Neural cell (in vitro differentiated cells): Measurements from ENCODE around the gene KDM2A. TPM values are rescaled to one million over a fixed set of nuclear protein-coding genes. Genes with fewer than 3 reads are reported as not detected.

Experiments used
- H2AFZ ChIP-seq: fragments of 200-600, 300-800 bp; sonication (generic), shearing (Covaris generic); 2 replicates; pipeline ENCODE4 v1.6.0; 2014; ENCODE audit warnings: low read depth, mild to moderate bottlenecking, antibody characterized with exemption, low read length, moderate library complexity
- H3F3A ChIP-seq: fragments of 200-600 bp; shearing (Covaris generic); 2 replicates; pipeline ENCODE4 v1.6.1; 2016; ENCODE audit warnings: mild to moderate bottlenecking, moderate library complexity, mixed read lengths, antibody characterized with exemption, low read length; ENCODE audit not compliant: insufficient read depth, poor library complexity, severe bottlenecking
- H3K27ac ChIP-seq: fragments of 200-600, 300-800 bp; sonication (generic), shearing (Covaris generic); 2 replicates; pipeline ENCODE4 v1.5.1; 2014; ENCODE audit warnings: mild to moderate bottlenecking, low read length, moderate library complexity
- H3K27me3 ChIP-seq: fragments of 300-800, 200-600 bp; sonication (generic), shearing (Covaris generic); 2 replicates; pipeline ENCODE4 v1.6.0; 2014; ENCODE audit warnings: mild to moderate bottlenecking, low read depth, low read length, moderate library complexity; ENCODE audit not compliant: insufficient read depth
- H3K36me3 ChIP-seq: fragments of 300-800, 200-600 bp; sonication (generic), shearing (Covaris generic); 2 replicates; pipeline ENCODE4 v1.5.1; 2014; ENCODE audit warnings: mild to moderate bottlenecking, antibody characterized with exemption, low read length, moderate library complexity; ENCODE audit not compliant: insufficient read depth
- H3K4me2 ChIP-seq: fragments of 300-800, 200-600 bp; sonication (generic), shearing (Covaris generic); 2 replicates; pipeline ENCODE4 v1.6.0; 2014; ENCODE audit warnings: mild to moderate bottlenecking, low read length
- H3K4me3 ChIP-seq: fragments of 300-800, 200-600 bp; sonication (generic), shearing (Covaris generic); 2 replicates; pipeline ENCODE4 v1.5.1; 2014; ENCODE audit warnings: mild to moderate bottlenecking, low read length, moderate library complexity
- H3K79me2 ChIP-seq: fragments of 200-600 bp; shearing (Covaris generic); replicated peaks from 2 replicates; pipeline ENCODE4 v1.6.0; 2014; ENCODE audit warnings: mild to moderate bottlenecking, low read length, moderate library complexity; ENCODE audit not compliant: insufficient read depth
- H3K9ac ChIP-seq: fragments of 300-800, 200-600 bp; sonication (generic), shearing (Covaris generic); 2 replicates; pipeline ENCODE4 v1.6.1; 2016; ENCODE audit warnings: mild to moderate bottlenecking, low read length, mixed read lengths
- H3K9me2 ChIP-seq: fragments of 200-600 bp; shearing (Covaris generic); 2 replicates; pipeline ENCODE4 v1.6.1; 2016; ENCODE audit warnings: mild to moderate bottlenecking, low read length, mixed read lengths; ENCODE audit not compliant: insufficient read depth
- H3K9me3 ChIP-seq: fragments of 200-600, 300-800 bp; sonication (generic), shearing (Covaris generic); 2 replicates; pipeline ENCODE4 v1.6.1; 2016; ENCODE audit warnings: mild to moderate bottlenecking, mixed run types, low read length, moderate library complexity, mixed read lengths
- H4K20me1 ChIP-seq: fragments of 200-600 bp; shearing (Covaris generic); 2 replicates; pipeline ENCODE4 v1.6.1; 2016; ENCODE audit warnings: mild to moderate bottlenecking, mixed run types; ENCODE audit not compliant: insufficient read depth
- EP300 ChIP-seq: fragments of 450-650 bp; conservative IDR thresholded peaks from 2 replicates; pipeline ENCODE4 v1.6.1; 2014; ENCODE audit warnings: antibody characterized with exemption, mild to moderate bottlenecking, moderate library complexity; ENCODE audit not compliant: poor library complexity, severe bottlenecking
- EZH2 ChIP-seq: fragments of 200-600, 300-800 bp; shearing (Covaris generic), sonication (generic); IDR thresholded peaks from 2 replicates; pipeline ENCODE4 v1.6.1; 2014; ENCODE audit warnings: antibody characterized with exemption, low read length, borderline replicate concordance, mild to moderate bottlenecking; ENCODE audit not compliant: insufficient read depth, poor library complexity, severe bottlenecking
- MXI1 ChIP-seq: fragments of 450-650 bp; conservative IDR thresholded peaks from 2 replicates; pipeline ENCODE4 v1.6.1; 2014; ENCODE audit warnings: antibody characterized with exemption, mild to moderate bottlenecking; ENCODE audit not compliant: poor library complexity, severe bottlenecking
- POLR2AphosphoS5 ChIP-seq: IDR thresholded peaks from 2 replicates; pipeline ENCODE4 v1.6.1; 2012
- RAD21 ChIP-seq: fragments of 450-650 bp; conservative IDR thresholded peaks from 2 replicates; pipeline ENCODE4 v1.6.1; 2014; ENCODE audit warnings: antibody characterized with exemption, mild to moderate bottlenecking, moderate library complexity
- SMC3 ChIP-seq: fragments of 450-650 bp; conservative IDR thresholded peaks from 2 replicates; pipeline ENCODE4 v1.6.1; 2014; ENCODE audit warnings: antibody characterized with exemption, mild to moderate bottlenecking, moderate library complexity; ENCODE audit not compliant: poor library complexity
- TAF1 ChIP-seq: IDR thresholded peaks from 2 replicates; pipeline ENCODE4 v1.6.1; 2012; ENCODE audit warnings: low read depth
- polyA plus RNA-seq: library from polyadenylated mRNA; depleted of rRNA; stranded (reverse); fragments of >200 nt; gene quantifications from 2 replicates; pipeline ENCODE4 v1.2.3, GENCODE V29; 2014
- TF ChIP-seq, protein P1 (sequence below): fragments of 450-650 bp; IDR thresholded peaks from 2 replicates; pipeline ENCODE4 v1.5.1; 2014; ENCODE audit warnings: antibody characterized with exemption, mild to moderate bottlenecking, moderate library complexity; ENCODE audit not compliant: poor library complexity, severe bottlenecking
- TF ChIP-seq, protein P2 (sequence below): IDR thresholded peaks from 2 replicates; pipeline ENCODE4 v1.6.1; 2012; ENCODE audit warnings: borderline replicate concordance

The KDM2A gene
- polyA plus RNA-seq, 1 donor from 2014 or later, result 12.4 TPM

DNA sequence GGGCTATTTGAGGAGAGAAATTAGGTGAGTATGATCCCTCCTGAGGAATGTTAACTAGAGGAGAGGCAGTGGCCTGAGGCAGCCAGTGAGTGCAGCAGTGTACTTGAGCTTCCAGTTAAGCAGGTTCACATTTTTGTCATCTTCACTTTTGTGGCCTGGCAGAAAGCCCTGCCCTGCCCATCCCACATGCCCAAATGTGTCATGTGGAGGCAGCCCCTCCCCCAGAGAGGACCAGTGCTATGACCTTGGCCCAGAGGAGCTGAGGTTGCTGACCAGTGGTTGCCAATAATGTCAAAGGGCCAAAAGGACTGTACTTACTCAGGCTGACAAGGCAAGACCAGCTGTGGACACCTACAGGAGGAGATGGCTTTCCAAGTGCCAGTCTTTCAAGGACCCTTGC is 129.6 kb downstream of the KDM2A start:
- Histone ChIP-seq H3F3A (no peaks in the 10 kb centered on the region), H4K20me1 (no peaks in the 10 kb centered on the region), H3K4me3 (no peak overlapping the region), H3K79me2 (peaks cover 8% of the 10 kb centered on the region), H2AFZ (no peak overlapping the region), H3K9ac (no peak overlapping the region), H3K27me3 (no peaks in the 10 kb centered on the region), H3K9me2 (no peaks in the 10 kb centered on the region), H3K36me3 (peaks cover 17% of the 10 kb centered on the region), H3K27ac (no peak overlapping the region), H3K9me3 (no peaks in the 10 kb centered on the region), H3K4me2 (no peak overlapping the region)
- TF ChIP-seq EP300, result no peak
- TF ChIP-seq RAD21, result no peak
- no peak for TF ChIP-seq TAF1
- TF ChIP-seq, protein P1, sequence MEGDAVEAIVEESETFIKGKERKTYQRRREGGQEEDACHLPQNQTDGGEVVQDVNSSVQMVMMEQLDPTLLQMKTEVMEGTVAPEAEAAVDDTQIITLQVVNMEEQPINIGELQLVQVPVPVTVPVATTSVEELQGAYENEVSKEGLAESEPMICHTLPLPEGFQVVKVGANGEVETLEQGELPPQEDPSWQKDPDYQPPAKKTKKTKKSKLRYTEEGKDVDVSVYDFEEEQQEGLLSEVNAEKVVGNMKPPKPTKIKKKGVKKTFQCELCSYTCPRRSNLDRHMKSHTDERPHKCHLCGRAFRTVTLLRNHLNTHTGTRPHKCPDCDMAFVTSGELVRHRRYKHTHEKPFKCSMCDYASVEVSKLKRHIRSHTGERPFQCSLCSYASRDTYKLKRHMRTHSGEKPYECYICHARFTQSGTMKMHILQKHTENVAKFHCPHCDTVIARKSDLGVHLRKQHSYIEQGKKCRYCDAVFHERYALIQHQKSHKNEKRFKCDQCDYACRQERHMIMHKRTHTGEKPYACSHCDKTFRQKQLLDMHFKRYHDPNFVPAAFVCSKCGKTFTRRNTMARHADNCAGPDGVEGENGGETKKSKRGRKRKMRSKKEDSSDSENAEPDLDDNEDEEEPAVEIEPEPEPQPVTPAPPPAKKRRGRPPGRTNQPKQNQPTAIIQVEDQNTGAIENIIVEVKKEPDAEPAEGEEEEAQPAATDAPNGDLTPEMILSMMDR, result no peak
- TF ChIP-seq POLR2AphosphoS5, result no peak
- no peak for TF ChIP-seq MXI1
- TF ChIP-seq, protein P2, sequence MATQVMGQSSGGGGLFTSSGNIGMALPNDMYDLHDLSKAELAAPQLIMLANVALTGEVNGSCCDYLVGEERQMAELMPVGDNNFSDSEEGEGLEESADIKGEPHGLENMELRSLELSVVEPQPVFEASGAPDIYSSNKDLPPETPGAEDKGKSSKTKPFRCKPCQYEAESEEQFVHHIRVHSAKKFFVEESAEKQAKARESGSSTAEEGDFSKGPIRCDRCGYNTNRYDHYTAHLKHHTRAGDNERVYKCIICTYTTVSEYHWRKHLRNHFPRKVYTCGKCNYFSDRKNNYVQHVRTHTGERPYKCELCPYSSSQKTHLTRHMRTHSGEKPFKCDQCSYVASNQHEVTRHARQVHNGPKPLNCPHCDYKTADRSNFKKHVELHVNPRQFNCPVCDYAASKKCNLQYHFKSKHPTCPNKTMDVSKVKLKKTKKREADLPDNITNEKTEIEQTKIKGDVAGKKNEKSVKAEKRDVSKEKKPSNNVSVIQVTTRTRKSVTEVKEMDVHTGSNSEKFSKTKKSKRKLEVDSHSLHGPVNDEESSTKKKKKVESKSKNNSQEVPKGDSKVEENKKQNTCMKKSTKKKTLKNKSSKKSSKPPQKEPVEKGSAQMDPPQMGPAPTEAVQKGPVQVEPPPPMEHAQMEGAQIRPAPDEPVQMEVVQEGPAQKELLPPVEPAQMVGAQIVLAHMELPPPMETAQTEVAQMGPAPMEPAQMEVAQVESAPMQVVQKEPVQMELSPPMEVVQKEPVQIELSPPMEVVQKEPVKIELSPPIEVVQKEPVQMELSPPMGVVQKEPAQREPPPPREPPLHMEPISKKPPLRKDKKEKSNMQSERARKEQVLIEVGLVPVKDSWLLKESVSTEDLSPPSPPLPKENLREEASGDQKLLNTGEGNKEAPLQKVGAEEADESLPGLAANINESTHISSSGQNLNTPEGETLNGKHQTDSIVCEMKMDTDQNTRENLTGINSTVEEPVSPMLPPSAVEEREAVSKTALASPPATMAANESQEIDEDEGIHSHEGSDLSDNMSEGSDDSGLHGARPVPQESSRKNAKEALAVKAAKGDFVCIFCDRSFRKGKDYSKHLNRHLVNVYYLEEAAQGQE, result no peak
- TF ChIP-seq SMC3, result no peak
- no peak for TF ChIP-seq EZH2

DNA sequence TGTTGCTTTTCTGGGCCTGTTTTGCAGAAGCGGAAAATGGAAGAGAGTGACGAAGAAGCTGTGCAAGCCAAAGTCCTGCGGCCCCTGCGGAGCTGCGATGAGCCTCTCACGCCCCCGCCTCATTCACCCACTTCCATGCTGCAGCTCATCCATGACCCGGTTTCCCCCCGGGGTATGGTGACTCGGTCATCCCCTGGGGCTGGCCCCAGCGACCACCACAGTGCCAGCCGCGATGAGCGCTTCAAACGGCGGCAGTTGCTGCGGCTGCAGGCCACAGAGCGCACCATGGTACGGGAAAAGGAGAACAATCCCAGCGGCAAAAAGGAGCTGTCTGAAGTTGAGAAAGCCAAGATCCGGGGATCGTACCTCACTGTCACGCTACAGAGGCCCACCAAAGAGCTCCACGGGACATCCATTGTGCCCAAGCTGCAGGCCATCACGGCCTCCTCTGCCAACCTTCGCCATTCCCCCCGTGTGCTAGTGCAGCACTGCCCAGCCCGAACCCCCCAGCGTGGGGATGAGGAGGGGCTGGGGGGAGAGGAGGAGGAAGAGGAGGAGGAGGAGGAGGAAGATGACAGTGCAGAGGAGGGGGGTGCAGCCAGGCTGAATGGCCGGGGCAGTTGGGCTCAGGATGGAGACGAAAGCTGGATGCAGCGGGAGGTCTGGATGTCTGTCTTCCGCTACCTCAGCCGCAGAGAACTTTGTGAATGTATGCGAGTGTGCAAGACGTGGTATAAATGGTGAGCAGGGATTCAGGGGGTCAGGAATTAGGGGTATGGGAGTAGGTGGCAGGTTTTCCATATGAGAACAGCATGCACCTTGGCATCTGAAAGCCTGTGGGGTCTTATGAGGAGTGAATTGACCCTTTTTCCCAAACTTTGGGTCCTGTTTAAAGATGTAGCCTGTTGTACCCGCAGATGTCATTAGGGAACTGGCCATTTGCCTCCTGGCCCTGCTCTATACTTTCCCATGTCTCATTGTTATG is 131.3 kb downstream of the KDM2A start:
- H3K4me2 ChIP-seq, result no peak overlapping the region
- H3K79me2 ChIP-seq, result no peaks in the 10 kb centered on the region
- H3K27ac ChIP-seq, result no peak overlapping the region
- H3K4me3 ChIP-seq, result no peak overlapping the region
- H3K9ac ChIP-seq, result no peak overlapping the region
- no peak for TF ChIP-seq SMC3
- no peak for TF ChIP-seq TAF1
- TF ChIP-seq RAD21, result no peak
- TF ChIP-seq EP300, result no peak
- TF ChIP-seq, protein P2, result no peak
- TF ChIP-seq, protein P1, result no peak
- no peak for TF ChIP-seq POLR2AphosphoS5
- TF ChIP-seq EZH2, result no peak
- no peak for TF ChIP-seq MXI1
- no peaks in the 10 kb centered on the region for H3K27me3 ChIP-seq
- no peaks in the 10 kb centered on the region for H4K20me1 ChIP-seq
- H3F3A ChIP-seq, result no peaks in the 10 kb centered on the region
- no peaks in the 10 kb centered on the region for H3K9me2 ChIP-seq
- no peaks in the 10 kb centered on the region for H3K9me3 ChIP-seq
- H2AFZ ChIP-seq, result no peak overlapping the region
- peaks cover 13% of the 10 kb centered on the region for H3K36me3 ChIP-seq
